GM21447 (cell line): ENCODE results near the gene AFP.

Source experiments
- ATAC-seq: cut with Tn5 transposase; IDR thresholded peaks from one replicate; pipeline ENCODE4 v1.9.1; 2021; ENCODE audit not compliant: unreplicated experiment

AFP gene

GRCh38 chr4:73458184-73459047 lies 22.4 kb downstream of the AFP start:
- no peak for ATAC-seq

DNA sequence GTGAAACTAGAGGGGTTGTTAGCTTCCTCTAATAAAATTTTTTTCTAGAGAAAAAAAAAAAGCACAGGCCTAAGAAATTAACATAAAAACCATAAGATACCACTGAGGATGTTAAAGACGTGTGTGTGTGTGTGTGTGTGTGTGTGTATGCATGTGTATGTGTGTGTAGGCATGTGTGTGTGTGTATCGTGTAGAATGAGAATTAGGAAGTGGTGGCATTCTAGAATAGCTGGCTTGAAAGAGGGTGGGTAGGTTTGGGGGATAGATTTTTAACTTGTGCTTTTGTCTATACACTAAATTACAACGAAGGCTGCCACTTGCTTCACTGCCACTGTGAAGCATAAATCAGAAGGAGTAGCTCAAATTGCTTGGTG lies 23.0 kb downstream of the AFP start:
- no peak for ATAC-seq

DNA sequence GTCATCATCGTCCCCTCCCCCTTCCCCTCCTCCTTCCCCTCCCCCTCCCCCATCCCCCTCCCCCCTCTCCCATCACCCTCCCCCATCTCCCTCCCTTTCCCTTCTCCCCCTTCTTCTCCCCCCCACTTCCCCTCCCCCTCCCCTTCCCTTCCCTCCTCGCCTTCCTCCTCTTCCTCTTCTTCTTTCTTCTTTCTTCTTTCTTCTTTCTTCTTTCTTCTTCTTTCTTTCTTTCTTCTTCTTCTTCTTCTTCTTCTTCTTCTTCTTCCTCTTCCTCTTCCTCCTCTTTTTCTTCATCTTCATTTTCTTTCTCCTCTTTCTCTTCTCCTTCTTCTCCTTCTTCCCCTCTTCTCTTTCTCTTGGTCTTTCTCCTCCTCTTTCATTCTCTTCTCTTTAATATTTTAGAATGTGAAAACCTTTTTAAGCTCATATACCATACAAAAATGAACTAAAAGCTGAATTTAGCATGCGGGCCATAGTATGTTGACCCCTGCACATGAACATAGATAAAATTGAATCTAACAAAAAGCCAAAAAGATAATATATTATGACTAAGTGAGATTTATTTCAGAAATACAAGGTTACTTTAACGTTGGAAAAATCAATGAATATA lies 25.0 kb downstream of the AFP start:
- ATAC-seq: no peak

- no peak for ATAC-seq
Measured at GRCh38 chr4:73468170-73468569, 32.1 kb downstream of the AFP start.

- ATAC-seq: no peak
Measured at GRCh38 chr4:73470728-73471127, 34.7 kb downstream of the AFP start.

GRCh38 chr4:73477176-73477575 lies 41.2 kb downstream of the AFP start:
- no peak for ATAC-seq

DNA sequence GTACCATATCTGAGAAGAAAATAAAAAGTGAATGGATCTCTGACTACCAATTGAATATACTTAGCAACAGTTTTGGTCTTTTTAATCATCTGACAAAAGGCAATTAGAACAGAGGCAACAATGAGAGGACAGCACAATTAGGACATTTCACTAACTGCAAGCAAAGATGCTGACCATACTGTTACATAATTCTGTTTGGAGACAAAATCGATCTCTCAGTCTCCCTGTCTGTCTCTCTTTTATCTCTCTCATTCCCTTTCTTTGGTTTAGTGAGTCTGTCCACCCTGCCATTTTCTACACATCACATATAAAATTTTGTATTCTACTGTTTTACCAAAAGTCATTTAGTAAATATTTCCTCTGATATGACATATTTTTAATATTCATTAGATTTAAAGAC lies 43.3 kb downstream of the AFP start:
- ATAC-seq: no peak

DNA sequence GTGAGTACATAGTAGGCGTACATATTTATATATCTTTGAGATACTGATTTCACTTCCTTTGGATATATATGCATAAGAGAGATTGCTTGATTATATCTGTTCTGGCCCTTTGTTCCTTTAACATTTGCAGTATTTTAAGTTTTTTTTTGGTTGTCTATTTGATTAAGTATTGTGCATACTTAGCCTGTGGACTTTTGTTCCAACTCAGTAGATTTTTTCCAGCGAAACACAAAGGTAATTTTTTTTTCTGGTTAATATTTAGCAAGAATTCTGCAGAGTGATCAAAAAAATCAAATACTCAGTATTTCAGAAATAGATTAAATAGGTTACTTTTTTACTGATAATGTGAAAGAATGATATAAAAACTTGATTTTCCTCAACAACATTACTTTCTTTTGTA lies 45.3 kb downstream of the AFP start, which contains the start of gene AFM:
Gene AFM (plus strand): TSS at position 388 of the 400 bp plus-strand sequence. CDS start 31 bp downstream, outside the sequence.
- no peak for ATAC-seq

- no peak for ATAC-seq
Measured at GRCh38 chr4:73485085-73485484, 49.1 kb downstream of the AFP start.

DNA sequence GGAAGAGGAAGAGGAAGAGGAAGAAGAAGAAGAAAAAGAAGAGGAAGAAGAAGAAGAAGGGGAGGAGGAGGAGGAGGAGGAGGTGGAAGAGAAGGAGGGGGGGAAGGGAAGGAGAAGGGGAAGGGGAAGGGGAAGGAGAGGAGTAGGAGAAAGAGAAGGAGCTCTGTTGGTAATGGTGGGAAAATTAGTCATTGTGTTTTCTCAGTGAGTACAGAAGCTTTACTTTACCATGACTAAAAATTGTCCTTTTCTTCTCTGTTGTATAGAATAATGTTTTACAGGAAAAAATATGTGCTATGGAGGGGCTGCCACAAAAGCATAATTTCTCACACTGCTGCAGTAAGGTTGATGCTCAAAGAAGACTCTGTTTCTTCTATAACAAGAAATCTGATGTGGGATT lies 49.6 kb downstream of the AFP start:
- ATAC-seq: no peak

GRCh38 chr4:73486497-73486896 lies 50.5 kb downstream of the AFP start:
- no peak for ATAC-seq

- no peak for ATAC-seq
Measured at GRCh38 chr4:73487233-73487632, 51.2 kb downstream of the AFP start.

DNA sequence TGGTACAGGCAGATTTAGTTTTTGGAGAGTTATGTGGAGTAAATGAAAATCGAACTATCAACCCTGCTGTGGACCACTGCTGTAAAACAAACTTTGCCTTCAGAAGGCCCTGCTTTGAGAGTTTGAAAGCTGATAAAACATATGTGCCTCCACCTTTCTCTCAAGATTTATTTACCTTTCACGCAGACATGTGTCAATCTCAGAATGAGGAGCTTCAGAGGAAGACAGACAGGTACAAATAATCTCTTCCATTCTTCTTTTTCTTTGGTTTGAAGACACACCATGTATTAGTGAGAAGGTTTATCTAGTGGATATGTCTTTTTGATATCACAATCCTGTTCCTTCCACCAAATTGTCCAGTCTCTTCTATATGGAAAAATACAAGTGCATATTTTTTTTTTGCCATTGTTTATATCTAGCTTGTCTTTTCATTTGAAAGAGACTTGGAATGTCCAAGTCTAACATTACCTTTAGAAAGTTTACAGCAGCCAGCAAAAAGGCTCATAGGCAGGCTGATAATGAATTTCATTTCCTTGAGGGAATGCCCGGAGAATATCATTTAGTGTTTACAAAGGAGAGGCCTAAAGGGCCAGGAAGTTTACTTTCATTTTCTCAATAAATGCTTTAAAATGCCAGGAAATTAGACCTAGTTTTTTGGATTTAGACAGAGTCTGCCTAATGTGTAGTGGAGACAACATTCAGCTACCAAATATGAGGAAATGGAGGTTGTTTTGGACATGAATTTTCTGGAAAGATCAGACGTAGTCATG lies 64.2 kb downstream of the AFP start:
- ATAC-seq: no peak

DNA sequence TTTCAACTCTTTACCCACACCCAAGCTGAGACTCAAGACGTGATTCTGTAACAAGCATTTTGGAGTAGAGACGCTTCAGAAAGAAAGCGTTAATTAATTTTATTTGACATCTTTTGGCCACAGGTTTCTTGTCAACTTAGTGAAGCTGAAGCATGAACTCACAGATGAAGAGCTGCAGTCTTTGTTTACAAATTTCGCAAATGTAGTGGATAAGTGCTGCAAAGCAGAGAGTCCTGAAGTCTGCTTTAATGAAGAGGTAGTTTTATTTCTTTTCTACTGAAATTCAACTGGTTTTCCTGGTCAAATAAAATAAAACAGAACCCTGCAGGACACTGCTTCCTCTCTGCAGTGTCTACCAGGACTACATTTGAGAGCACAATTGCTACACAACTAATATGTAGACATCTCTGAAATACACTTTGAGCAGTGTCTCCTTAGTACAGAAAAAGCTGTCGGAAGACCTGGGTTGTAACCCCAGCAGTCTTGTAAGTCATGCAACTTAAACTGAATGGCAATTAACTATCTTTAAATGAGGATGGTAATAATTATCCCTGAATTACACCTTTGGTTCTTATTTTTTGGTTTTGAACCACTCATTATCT lies 65.7 kb downstream of the AFP start:
- ATAC-seq: no peak

GRCh38 chr4:73505567-73505966 lies 69.5 kb downstream of the AFP start:
- ATAC-seq: no peak
